T-helper 1 cell treated with Interleukin-12 subunit alpha and Interleukin-12 subunit beta and Interleukin-4 antibody, amounts not matched to agents 30 μg/mL and 1 μg/mL, for 36 hours (primary cell): ENCODE results near the gene TCL1A.
"Not testable (repeated sequence)": the region's sequence is repeated elsewhere in the genome, so short reads cannot be mapped to it uniquely, and the experiment has no call there.

ENCODE experiments used
- H3K27ac Mint-ChIP-seq: one replicate; pipeline ENCODE4 v1.8.0; 2021; ENCODE audit warnings: mild to moderate bottlenecking, mixed read lengths
- H3K27me3 Mint-ChIP-seq: one replicate; pipeline ENCODE4 v1.8.0; 2021; ENCODE audit warnings: low read depth, mixed read lengths
- H3K36me3 Mint-ChIP-seq: one replicate; pipeline ENCODE4 v1.8.0; 2021; ENCODE audit warnings: low read depth, mixed read lengths
- H3K4me1 Mint-ChIP-seq: one replicate; pipeline ENCODE4 v1.8.0; 2021; ENCODE audit warnings: low read depth, mixed read lengths
- H3K4me3 Mint-ChIP-seq: one replicate; pipeline ENCODE4 v1.8.0; 2021; ENCODE audit warnings: mild to moderate bottlenecking, moderate library complexity, mixed read lengths
- H3K9me3 Mint-ChIP-seq: one replicate; pipeline ENCODE4 v1.8.0; 2021; ENCODE audit warnings: mixed read lengths

TCL1A gene

GRCh38 chr14:95713596-95714371, at the start of gene TCL1A:
Gene TCL1A (minus strand): TSS chr14:95714125. CDS start chr14:95714066, 59 bp downstream.
- Mint-ChIP-seq H3K4me3 (no peak within 1 kb of the TSS), H3K27me3 (peaks cover 18% of the 10 kb centered on the region), H3K9me3 (no peaks in the 10 kb centered on the region), H3K27ac (no peak within 1 kb of the TSS), H3K36me3 (no peaks in the 10 kb centered on the region), H3K4me1 (no peaks in the 10 kb centered on the region)

GRCh38 chr14:95763032-95763431, 49.1 kb upstream of the TCL1A start:
- not testable (repeated sequence) for H3K27me3 Mint-ChIP-seq, H3K4me3 Mint-ChIP-seq, H3K4me1 Mint-ChIP-seq, H3K27ac Mint-ChIP-seq, H3K9me3 Mint-ChIP-seq, H3K36me3 Mint-ChIP-seq

GRCh38 chr14:95761436-95761835, 47.5 kb upstream of the TCL1A start:
- Mint-ChIP-seq H3K4me3 (no peak overlapping the region), H3K27ac (no peak overlapping the region), H3K36me3 (no peaks in the 10 kb centered on the region), H3K4me1 (no peaks in the 10 kb centered on the region), H3K27me3 (no peaks in the 10 kb centered on the region), H3K9me3 (no peaks in the 10 kb centered on the region)

- H3K27ac Mint-ChIP-seq: no peak overlapping the region
- H3K4me3 Mint-ChIP-seq: no peak overlapping the region
- H3K27me3 Mint-ChIP-seq: no peaks in the 10 kb centered on the region
- H3K9me3 Mint-ChIP-seq: no peaks in the 10 kb centered on the region
- no peaks in the 10 kb centered on the region for H3K36me3 Mint-ChIP-seq
- H3K4me1 Mint-ChIP-seq: no peaks in the 10 kb centered on the region
These were observed 46.7 kb upstream of the TCL1A start for GRCh38 chr14:95760596-95760995.

- Mint-ChIP-seq H3K4me3 (no peak overlapping the region), H3K27ac (no peak overlapping the region), H3K4me1 (no peaks in the 10 kb centered on the region), H3K9me3 (no peaks in the 10 kb centered on the region), H3K36me3 (no peaks in the 10 kb centered on the region), H3K27me3 (no peaks in the 10 kb centered on the region)
These were observed 46.0 kb upstream of the TCL1A start for GRCh38 chr14:95759941-95760340.

- Mint-ChIP-seq H3K9me3 (no peaks in the 10 kb centered on the region), H3K27me3 (no peaks in the 10 kb centered on the region), H3K27ac (no peak overlapping the region), H3K4me3 (no peak overlapping the region), H3K36me3 (no peaks in the 10 kb centered on the region), H3K4me1 (no peaks in the 10 kb centered on the region)
These were observed 44.4 kb upstream of the TCL1A start for GRCh38 chr14:95758331-95758730.

GRCh38 chr14:95756751-95757150, 42.8 kb upstream of the TCL1A start:
- H3K27ac Mint-ChIP-seq: no peak overlapping the region
- H3K4me1 Mint-ChIP-seq: no peaks in the 10 kb centered on the region
- H3K36me3 Mint-ChIP-seq: no peaks in the 10 kb centered on the region
- H3K9me3 Mint-ChIP-seq: no peaks in the 10 kb centered on the region
- no peaks in the 10 kb centered on the region for H3K27me3 Mint-ChIP-seq
- no peak overlapping the region for H3K4me3 Mint-ChIP-seq

- Mint-ChIP-seq H3K36me3 (no peaks in the 10 kb centered on the region), H3K4me3 (no peak overlapping the region), H3K27ac (no peak overlapping the region), H3K9me3 (no peaks in the 10 kb centered on the region), H3K27me3 (no peaks in the 10 kb centered on the region), H3K4me1 (no peaks in the 10 kb centered on the region)
These were observed 42.2 kb upstream of the TCL1A start for GRCh38 chr14:95756127-95756526.

GRCh38 chr14:95741781-95742180, 27.9 kb upstream of the TCL1A start:
- Mint-ChIP-seq H3K4me3 (no peak overlapping the region), H3K36me3 (no peaks in the 10 kb centered on the region), H3K4me1 (peaks cover 4% of the 10 kb centered on the region), H3K27ac (no peak overlapping the region), H3K9me3 (peaks cover 6% of the 10 kb centered on the region), H3K27me3 (no peaks in the 10 kb centered on the region)

- Mint-ChIP-seq H3K36me3 (no peaks in the 10 kb centered on the region), H3K27ac (no peak overlapping the region), H3K27me3 (no peaks in the 10 kb centered on the region), H3K4me3 (no peak overlapping the region), H3K4me1 (peaks cover 4% of the 10 kb centered on the region), H3K9me3 (peaks cover 6% of the 10 kb centered on the region)
These were observed 27.1 kb upstream of the TCL1A start for GRCh38 chr14:95741038-95741490.

- H3K36me3 Mint-ChIP-seq: no peaks in the 10 kb centered on the region
- H3K9me3 Mint-ChIP-seq: peaks cover 6% of the 10 kb centered on the region
- no peak overlapping the region for H3K4me3 Mint-ChIP-seq
- H3K4me1 Mint-ChIP-seq: peaks cover 4% of the 10 kb centered on the region
- H3K27me3 Mint-ChIP-seq: peaks cover 3% of the 10 kb centered on the region
- H3K27ac Mint-ChIP-seq: no peak overlapping the region
These were observed 25.4 kb upstream of the TCL1A start for GRCh38 chr14:95739356-95739755.

GRCh38 chr14:95733212-95733611, 19.3 kb upstream of the TCL1A start:
- H3K36me3 Mint-ChIP-seq: no peaks in the 10 kb centered on the region
- no peak overlapping the region for H3K27ac Mint-ChIP-seq
- H3K27me3 Mint-ChIP-seq: peaks cover 18% of the 10 kb centered on the region
- H3K4me3 Mint-ChIP-seq: no peak overlapping the region
- no peaks in the 10 kb centered on the region for H3K4me1 Mint-ChIP-seq
- no peaks in the 10 kb centered on the region for H3K9me3 Mint-ChIP-seq

GRCh38 chr14:95730126-95730525, 16.2 kb upstream of the TCL1A start:
- Mint-ChIP-seq H3K4me3 (no peak overlapping the region), H3K27ac (no peak overlapping the region), H3K4me1 (no peaks in the 10 kb centered on the region), H3K27me3 (peaks cover 18% of the 10 kb centered on the region), H3K36me3 (no peaks in the 10 kb centered on the region), H3K9me3 (no peaks in the 10 kb centered on the region)

- H3K9me3 Mint-ChIP-seq, H3K4me3 Mint-ChIP-seq, H3K36me3 Mint-ChIP-seq, H3K4me1 Mint-ChIP-seq, H3K27ac Mint-ChIP-seq: not testable (repeated sequence)
- peaks cover 18% of the 10 kb centered on the region for H3K27me3 Mint-ChIP-seq
These were observed 15.6 kb upstream of the TCL1A start for GRCh38 chr14:95729402-95730028.

- H3K4me3 Mint-ChIP-seq: no peak overlapping the region
- peaks cover 19% of the 10 kb centered on the region for H3K27me3 Mint-ChIP-seq
- peaks cover 5% of the 10 kb centered on the region for H3K9me3 Mint-ChIP-seq
- no peaks in the 10 kb centered on the region for H3K36me3 Mint-ChIP-seq
- H3K4me1 Mint-ChIP-seq: no peaks in the 10 kb centered on the region
- no peak overlapping the region for H3K27ac Mint-ChIP-seq
These were observed 13.3 kb upstream of the TCL1A start for GRCh38 chr14:95727056-95727700.
